Measurements from ENCODE around the gene LCMT1. TPM values are rescaled to one million over a fixed set of nuclear protein-coding genes. Genes with fewer than 3 reads are reported as not detected.

The LCMT1 gene
- total RNA-seq, 4 donors from 2014 or later = 49.8 to 90.6 (median 59.3) TPM

GRCh38 chr16:25148568-25149215 lies 37.1 kb downstream of the LCMT1 start:
- H3K4me3 ChIP-seq = no peak overlapping the region
- peaks cover 0 to 8% of the 10 kb centered on the region in 2 donors for H3K36me3 ChIP-seq
- H3K4me1 ChIP-seq = no peaks in the 10 kb centered on the region
- H3K9me3 ChIP-seq = no peaks in the 10 kb centered on the region
- TF ChIP-seq CTCF (IDR thresholded peaks at IDR 0.05 in 4 of 5, conservative IDR thresholded peaks at IDR 0.05 in 1 of 5) (no peak), POLR2A (IDR thresholded peaks at IDR 0.05) (no peak)
- intact Hi-C loops (cut with DNase I; ENCODE audit: low total_unique reads) (no loop called here), in situ Hi-C loops (cut with MboI; ENCODE audit: low sequenced_read_pairs in 4 of 4) (no loop called here)
- DNase-seq = no peak
- no peaks in the 10 kb centered on the region for H3K27me3 ChIP-seq
- H3K27ac ChIP-seq = no peak overlapping the region
- no peak for ATAC-seq

DNA sequence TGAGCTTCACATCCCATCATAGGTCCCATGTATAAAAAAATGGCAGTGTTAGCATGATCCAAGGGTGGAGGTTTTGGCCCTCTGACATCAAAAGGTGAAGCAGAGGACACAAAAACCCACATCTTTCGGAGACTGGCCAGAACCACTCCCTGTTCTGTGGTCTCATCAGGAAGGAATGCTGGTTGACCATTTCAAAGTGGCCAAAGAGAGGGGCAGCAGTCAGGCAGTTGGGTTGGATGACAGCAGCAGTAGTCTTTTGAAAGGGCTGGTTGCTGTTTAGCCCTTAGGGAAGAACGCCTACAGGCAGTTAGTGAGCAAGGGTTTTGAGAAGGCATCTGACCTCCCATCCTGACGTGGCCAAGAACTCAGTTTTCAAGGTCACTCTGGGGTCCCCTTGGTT lies 40.5 kb downstream of the LCMT1 start:
- peaks cover 0 to 16% of the 10 kb centered on the region in 2 donors for H3K36me3 ChIP-seq
- no peak overlapping the region for H3K27ac ChIP-seq
- no peaks in the 10 kb centered on the region for H3K9me3 ChIP-seq
- DNase-seq (peak in 1 of 2 donors; percentile 45), ATAC-seq (peak in 1 of 2 donors; percentile 90)
- intact Hi-C loops (cut with DNase I; ENCODE audit: low total_unique reads) (no loop called here), in situ Hi-C loops (cut with MboI; ENCODE audit: low sequenced_read_pairs in 4 of 4) (no loop called here)
- TF ChIP-seq POLR2A (IDR thresholded peaks at IDR 0.05) = no peak
- no peak for TF ChIP-seq CTCF (IDR thresholded peaks at IDR 0.05 in 4 of 5, conservative IDR thresholded peaks at IDR 0.05 in 1 of 5)
- no peak overlapping the region for H3K4me3 ChIP-seq
- no peaks in the 10 kb centered on the region for H3K27me3 ChIP-seq
- H3K4me1 ChIP-seq = no peaks in the 10 kb centered on the region

DNA sequence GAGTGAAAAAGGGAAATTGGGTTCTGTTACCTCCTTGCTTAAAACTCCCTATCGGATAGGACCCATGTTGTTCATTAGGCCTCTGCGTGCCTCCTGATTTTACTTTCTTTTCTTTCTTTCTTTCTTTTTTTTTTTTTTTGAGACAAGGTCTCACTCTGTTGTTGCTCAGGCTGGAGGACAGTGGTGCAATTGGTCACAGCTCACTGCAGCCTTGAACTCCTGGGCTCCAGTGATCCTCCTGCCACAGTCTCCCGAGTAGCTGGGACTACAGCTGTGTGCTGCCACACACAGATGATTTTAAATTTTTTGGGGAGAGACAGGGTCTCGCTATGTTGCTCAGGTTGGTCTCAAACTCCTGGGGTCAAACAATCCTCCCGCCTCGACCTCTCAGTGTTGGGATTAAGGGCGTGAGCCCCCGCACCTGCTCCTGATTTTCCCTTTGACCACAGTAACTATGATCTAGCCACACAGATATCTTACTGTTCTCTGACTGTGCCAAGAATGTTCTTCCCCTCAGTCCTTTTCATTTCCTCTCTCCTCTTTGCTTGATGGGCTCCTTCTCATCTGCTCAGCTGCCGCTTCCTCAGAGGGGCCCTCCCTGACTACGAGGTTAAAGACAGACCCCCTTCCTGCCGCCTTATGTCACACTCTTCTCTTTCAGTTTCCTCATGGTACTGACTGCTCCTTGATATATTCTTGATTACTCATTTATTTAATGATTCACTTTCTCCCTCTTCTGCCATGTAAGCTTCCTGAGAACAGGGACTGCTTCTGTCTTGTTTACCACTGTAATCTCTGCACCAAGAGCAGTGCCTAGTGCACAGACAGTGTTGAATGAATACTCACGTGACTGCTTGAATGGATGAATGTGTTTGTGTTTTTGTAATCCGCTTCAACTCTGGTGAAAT lies 44.3 kb downstream of the LCMT1 start:
- no peaks in the 10 kb centered on the region for H3K9me3 ChIP-seq
- no peak overlapping the region for H3K27ac ChIP-seq
- DNase-seq (no peak), ATAC-seq (no peak)
- no peaks in the 10 kb centered on the region for H3K27me3 ChIP-seq
- no peaks in the 10 kb centered on the region for H3K4me1 ChIP-seq
- intact Hi-C loops (cut with DNase I; ENCODE audit: low total_unique reads) (no loop called here), in situ Hi-C loops (cut with MboI; ENCODE audit: low sequenced_read_pairs in 4 of 4) (no loop called here)
- peaks cover 0 to 41% of the 10 kb centered on the region in 2 donors for H3K36me3 ChIP-seq
- H3K4me3 ChIP-seq = no peak overlapping the region
- TF ChIP-seq POLR2A (IDR thresholded peaks at IDR 0.05) = no peak
- no peak for TF ChIP-seq CTCF (IDR thresholded peaks at IDR 0.05 in 4 of 5, conservative IDR thresholded peaks at IDR 0.05 in 1 of 5)

GRCh38 chr16:25157271-25157875 lies 45.8 kb downstream of the LCMT1 start:
- intact Hi-C loops (cut with DNase I; ENCODE audit: low total_unique reads) = no loop called here
- no peak for ATAC-seq
- in situ Hi-C loops (cut with MboI; ENCODE audit: low sequenced_read_pairs in 4 of 4) = no loop called here
- Histone ChIP-seq H3K9me3 (no peaks in the 10 kb centered on the region), H3K36me3 (peaks cover 0 to 56% of the 10 kb centered on the region in 2 donors), H3K27me3 (no peaks in the 10 kb centered on the region), H3K4me1 (no peaks in the 10 kb centered on the region), H3K4me3 (no peak overlapping the region), H3K27ac (no peak overlapping the region)
- DNase-seq = no peak
- no peak for TF ChIP-seq POLR2A (IDR thresholded peaks at IDR 0.05)
- no peak for TF ChIP-seq CTCF (IDR thresholded peaks at IDR 0.05 in 4 of 5, conservative IDR thresholded peaks at IDR 0.05 in 1 of 5)

Data from gastrocnemius medialis (tissue), 4 donors.